Mesenchymal stem cell (in vitro differentiated cells and primary cell): ENCODE measurements around the gene TBCA.
A peak's percentile ranks its signal among the peaks of the same experiment; 100 is the strongest.
"Not testable (repeated sequence)": the region's sequence is repeated elsewhere in the genome, so short reads cannot be mapped to it uniquely, and the experiment has no call there.

Experiments
- DNase-seq: peaks from one replicate; pipeline ENCODE4 v3.0.0-alpha.2; 2013
- H2AFZ ChIP-seq: one replicate; pipeline ENCODE4 v1.6.1; 2013; ENCODE audit warnings: low read depth, mild to moderate bottlenecking, control low read depth, inconsistent platforms, low read length, moderate library complexity
- H2AK5ac ChIP-seq: 2 replicates; pipeline ENCODE4 v1.6.1; 2013; ENCODE audit warnings: low read length, moderate library complexity, mild to moderate bottlenecking, inconsistent platforms; ENCODE audit not compliant: severe bottlenecking
- H2BK120ac ChIP-seq: one replicate; pipeline ENCODE4 v1.6.1; 2013; ENCODE audit warnings: low read depth, mild to moderate bottlenecking, inconsistent platforms, low read length, moderate library complexity
- H2BK12ac ChIP-seq, 2 experiments: one replicate each; pipeline ENCODE4 v1.6.1; 2013; ENCODE audit warnings: inconsistent platforms in 2 of 2, low read length in 2 of 2, mild to moderate bottlenecking in 2 of 2, moderate library complexity in 2 of 2, control low read depth in 1 of 2
- H2BK15ac ChIP-seq: one replicate; pipeline ENCODE4 v1.6.1; 2013; ENCODE audit warnings: mild to moderate bottlenecking, low read depth, inconsistent platforms; ENCODE audit not compliant: poor library complexity, severe bottlenecking
- H2BK5ac ChIP-seq: 2 replicates; pipeline ENCODE4 v1.6.1; 2013; ENCODE audit warnings: low read depth, mild to moderate bottlenecking, low read length, control low read depth, inconsistent platforms; ENCODE audit not compliant: poor library complexity, severe bottlenecking
- H3K14ac ChIP-seq, 2 experiments: one replicate each; pipeline ENCODE4 v1.6.1; 2013; ENCODE audit warnings: inconsistent platforms in 2 of 2, low read length in 2 of 2, control low read depth in 1 of 2, mild to moderate bottlenecking in 1 of 2, moderate library complexity in 1 of 2
- H3K18ac ChIP-seq, 2 experiments: one replicate each; pipeline ENCODE4 v1.6.1; 2013; ENCODE audit warnings: inconsistent platforms in 2 of 2, low read length in 2 of 2, control low read depth in 1 of 2, low read depth in 1 of 2, mild to moderate bottlenecking in 1 of 2
- H3K23ac ChIP-seq, 2 experiments: one replicate each; pipeline ENCODE4 v1.6.1; 2013; ENCODE audit warnings: inconsistent platforms in 2 of 2, low read length in 2 of 2, mild to moderate bottlenecking in 2 of 2, moderate library complexity in 2 of 2, control low read depth in 1 of 2
- H3K27ac ChIP-seq: 2 replicates; pipeline ENCODE4 v1.5.1; 2013; ENCODE audit warnings: mild to moderate bottlenecking, moderate library complexity, low read length, control low read depth, inconsistent platforms; ENCODE audit not compliant: poor library complexity, severe bottlenecking
- H3K27me3 ChIP-seq, 2 experiments: 2 replicates each; pipeline versions ENCODE4 v1.6.1 to v1.7.0; 2013; ENCODE audit warnings: low read length in 2 of 2, mild to moderate bottlenecking in 2 of 2, moderate library complexity in 2 of 2, control low read depth in 1 of 2, inconsistent platforms in 1 of 2; ENCODE audit not compliant: control insufficient read depth in 1 of 2, insufficient read depth in 1 of 2
- H3K36me3 ChIP-seq, 2 experiments: 2 replicates each; pipeline versions ENCODE4 v1.6.1 to v1.7.0; 2013; ENCODE audit warnings: low read length in 2 of 2, control low read depth in 1 of 2, inconsistent platforms in 1 of 2, low read depth in 1 of 2, mild to moderate bottlenecking in 1 of 2; ENCODE audit not compliant: insufficient read depth in 2 of 2, control insufficient read depth in 1 of 2
- H3K4ac ChIP-seq, 2 experiments: one replicate each; pipeline ENCODE4 v1.6.1; 2013; ENCODE audit warnings: inconsistent platforms in 2 of 2, low read length in 2 of 2, mild to moderate bottlenecking in 2 of 2, moderate library complexity in 2 of 2, control low read depth in 1 of 2, low read depth in 1 of 2
- H3K4me1 ChIP-seq: 2 replicates; pipeline ENCODE4 v1.6.1; 2013; ENCODE audit warnings: low read depth, low read length, control low read depth; ENCODE audit not compliant: control insufficient read depth, insufficient read depth
- H3K4me2 ChIP-seq: 2 replicates; pipeline ENCODE4 v1.6.1; 2013; ENCODE audit warnings: low read length, mild to moderate bottlenecking, inconsistent platforms; ENCODE audit not compliant: poor library complexity, severe bottlenecking
- H3K4me3 ChIP-seq, 2 experiments: 2 replicates each; pipeline versions ENCODE4 v1.5.1 to v1.7.0; 2013; ENCODE audit warnings: low read length in 2 of 2, mild to moderate bottlenecking in 2 of 2, control low read depth in 1 of 2, low read depth in 1 of 2; ENCODE audit not compliant: insufficient read depth in 1 of 2
- H3K79me1 ChIP-seq: replicated peaks from 2 replicates; pipeline ENCODE4 v1.6.1; 2013; ENCODE audit warnings: mild to moderate bottlenecking, control low read depth, low read length, inconsistent platforms; ENCODE audit not compliant: poor library complexity, severe bottlenecking
- H3K9ac ChIP-seq: 2 replicates; pipeline ENCODE4 v1.7.0; 2013; ENCODE audit warnings: mild to moderate bottlenecking, low read length, moderate library complexity
- H3K9me3 ChIP-seq: 2 replicates; pipeline ENCODE4 v1.7.0; 2013; ENCODE audit warnings: mild to moderate bottlenecking, low read length; ENCODE audit not compliant: control insufficient read depth
- H4K8ac ChIP-seq: one replicate; pipeline ENCODE4 v1.6.1; 2013; ENCODE audit warnings: inconsistent platforms, mild to moderate bottlenecking, low read length, moderate library complexity
- H4K91ac ChIP-seq: one replicate; pipeline ENCODE4 v1.6.1; 2013; ENCODE audit warnings: mild to moderate bottlenecking, low read length, inconsistent platforms
- WGBS: methylation state at CpG from one replicate; pipeline ENCODE4 v1.1.7; 2013; ENCODE audit warnings: mixed read lengths; 5-methylcytosine and 5-hydroxymethylcytosine counted together

TBCA gene

GRCh38 chr5:77699569-77699968, 76.6 kb downstream of the TBCA start:
- H4K91ac ChIP-seq, H2BK12ac ChIP-seq, H3K4me1 ChIP-seq, H3K9me3 ChIP-seq, DNase-seq, H2BK120ac ChIP-seq, H3K23ac ChIP-seq, H2AK5ac ChIP-seq, H3K4me3 ChIP-seq, H3K14ac ChIP-seq, H3K18ac ChIP-seq, H3K27me3 ChIP-seq, H3K27ac ChIP-seq, H2AFZ ChIP-seq, H3K4me2 ChIP-seq, H3K4ac ChIP-seq, H3K9ac ChIP-seq, H2BK5ac ChIP-seq, H4K8ac ChIP-seq, H2BK15ac ChIP-seq: not testable (repeated sequence)
- 100% methylated on average over 4 of the region's 7 CpGs for WGBS
- Histone ChIP-seq H3K36me3 (peaks cover 4 to 61% of the 10 kb centered on the region in 2 experiments), H3K79me1 (peaks cover 14% of the 10 kb centered on the region)

GRCh38 chr5:77698920-77699319, 77.2 kb downstream of the TBCA start:
- DNase-seq = no peak
- no peak overlapping the region for H4K91ac ChIP-seq
- no peaks in the 10 kb centered on the region for H3K27me3 ChIP-seq
- no peak overlapping the region for H2BK15ac ChIP-seq
- H3K4me3 ChIP-seq = no peak overlapping the region
- H3K9ac ChIP-seq = no peak overlapping the region
- H3K4ac ChIP-seq = no peak overlapping the region
- no peak overlapping the region for H4K8ac ChIP-seq
- H2AK5ac ChIP-seq = no peak overlapping the region
- no peak overlapping the region for H3K4me2 ChIP-seq
- peaks cover 4 to 57% of the 10 kb centered on the region in 2 experiments for H3K36me3 ChIP-seq
- H2BK5ac ChIP-seq = peak overlapping the region; percentile 44
- H3K4me1 ChIP-seq = no peaks in the 10 kb centered on the region
- peaks cover 10% of the 10 kb centered on the region for H3K9me3 ChIP-seq
- no peak overlapping the region for H3K23ac ChIP-seq
- H2BK12ac ChIP-seq = no peak overlapping the region
- no peak overlapping the region for H2AFZ ChIP-seq
- peaks cover 13% of the 10 kb centered on the region for H3K79me1 ChIP-seq
- no peak overlapping the region for H2BK120ac ChIP-seq
- no peak overlapping the region for H3K27ac ChIP-seq
- H3K14ac ChIP-seq = no peak overlapping the region
- no peak overlapping the region for H3K18ac ChIP-seq

- Histone ChIP-seq H2AK5ac (no peak overlapping the region), H2BK12ac (no peak overlapping the region), H3K9ac (no peak overlapping the region), H2BK5ac (no peak overlapping the region), H3K4me2 (no peak overlapping the region), H3K27me3 (no peaks in the 10 kb centered on the region), H3K36me3 (peaks cover 4 to 53% of the 10 kb centered on the region in 2 experiments), H3K9me3 (peaks cover 10% of the 10 kb centered on the region), H2BK15ac (no peak overlapping the region), H3K4ac (no peak overlapping the region), H4K91ac (no peak overlapping the region), H4K8ac (no peak overlapping the region), H3K27ac (no peak overlapping the region), H2AFZ (no peak overlapping the region), H3K79me1 (peaks cover 10% of the 10 kb centered on the region), H3K4me1 (no peaks in the 10 kb centered on the region), H3K4me3 (no peak overlapping the region), H3K23ac (no peak overlapping the region), H3K18ac (no peak overlapping the region), H2BK120ac (no peak overlapping the region), H3K14ac (no peak overlapping the region)
- no peak for DNase-seq
- 94% methylated on average over 2 of the region's 3 CpGs for WGBS
Measured at GRCh38 chr5:77697692-77698091, 78.4 kb downstream of the TBCA start.

GRCh38 chr5:77696120-77696519, 80.0 kb downstream of the TBCA start:
- WGBS = no CpG with 5 or more reads among the region's 1 CpG

More at GRCh38 chr5:77696120-77696519, 80.0 kb downstream of the TBCA start:
- H3K18ac ChIP-seq = no peak overlapping the region
- no peak overlapping the region for H3K4me3 ChIP-seq
- H2BK5ac ChIP-seq = no peak overlapping the region
- no peak overlapping the region for H2BK15ac ChIP-seq
- H3K14ac ChIP-seq = no peak overlapping the region
- H3K4me1 ChIP-seq = no peaks in the 10 kb centered on the region
- no peak for DNase-seq
- H3K4me2 ChIP-seq = no peak overlapping the region
- H2AK5ac ChIP-seq = no peak overlapping the region
- H3K4ac ChIP-seq = no peak overlapping the region
- H3K27ac ChIP-seq = no peak overlapping the region
- H3K9ac ChIP-seq = no peak overlapping the region
- no peak overlapping the region for H2AFZ ChIP-seq
- H2BK12ac ChIP-seq = no peak overlapping the region
- H3K36me3 ChIP-seq = peaks cover 4 to 54% of the 10 kb centered on the region in 2 experiments
- H3K23ac ChIP-seq = no peak overlapping the region
- H2BK120ac ChIP-seq = no peak overlapping the region
- H4K8ac ChIP-seq = no peak overlapping the region
- peaks cover 8% of the 10 kb centered on the region for H3K79me1 ChIP-seq
- peaks cover 10% of the 10 kb centered on the region for H3K9me3 ChIP-seq
- H3K27me3 ChIP-seq = no peaks in the 10 kb centered on the region
- no peak overlapping the region for H4K91ac ChIP-seq
